Measurements from ENCODE around the gene SEC31A.

- no peak for TF ChIP-seq CTCF (IDR thresholded peaks at IDR 0.05; ENCODE audit: low read length)
- TF ChIP-seq EZH2 (optimal IDR thresholded peaks at IDR 0.05; ENCODE audit: low read depth, low read length) = no peak
- no peak for TF ChIP-seq EZH2phosphoT487 (IDR thresholded peaks at IDR 0.05; ENCODE audit: low read length)
These were observed 10.3 kb upstream of the SEC31A start for GRCh38 chr4:82901183-82901718.
